Measurements from ENCODE around the gene ZNF674.
"Not testable (repeated sequence)": the region's sequence is repeated elsewhere in the genome, so short reads cannot be mapped to it uniquely, and the experiment has no call there.

ZNF674 gene

GRCh38 chrX:46567388-46567787, 22.2 kb upstream of the ZNF674 start:
- FAIRE-seq: no peak

DNA sequence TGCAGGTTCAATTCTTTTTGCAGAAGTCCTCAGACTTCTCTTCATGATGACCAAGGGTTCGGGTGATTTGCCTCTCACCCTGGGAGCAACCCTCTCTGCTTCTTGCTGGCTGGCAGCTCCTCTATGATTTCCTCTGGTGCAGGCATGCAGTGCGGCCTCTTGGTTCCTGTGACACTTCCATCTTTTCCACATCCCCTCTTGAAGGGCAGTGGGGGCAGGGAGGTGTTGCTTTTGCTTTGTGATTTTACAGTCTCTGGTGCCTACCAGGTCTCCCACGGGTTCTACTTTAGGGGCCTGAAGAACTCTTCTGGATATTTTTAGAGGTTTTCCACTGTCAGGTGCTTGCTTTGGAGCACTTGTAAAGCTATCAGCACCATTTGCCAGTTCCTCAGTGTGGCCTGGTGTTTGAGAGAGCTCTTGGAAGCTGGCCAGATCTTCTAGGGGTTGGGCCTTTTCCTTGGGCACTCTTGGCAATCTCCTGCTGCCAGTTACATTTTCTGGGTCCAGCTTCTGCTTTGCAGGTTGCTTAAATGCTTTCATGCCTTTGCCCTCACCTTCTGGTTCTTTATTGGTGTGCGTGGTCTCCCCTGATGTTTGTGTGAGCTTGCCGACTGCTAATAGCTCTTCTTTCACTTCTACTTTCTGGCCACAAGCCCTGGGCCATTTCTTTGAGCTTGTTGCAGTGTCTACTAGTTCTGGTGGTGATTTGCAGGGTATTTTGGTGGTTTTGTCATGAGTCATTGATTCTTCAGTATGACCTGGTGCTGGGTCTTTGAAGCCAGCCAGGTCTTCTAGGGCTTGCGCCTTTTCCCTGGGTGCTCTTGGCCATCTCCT, 16.8 kb upstream of the ZNF674 start:
- no peak for FAIRE-seq

DNA sequence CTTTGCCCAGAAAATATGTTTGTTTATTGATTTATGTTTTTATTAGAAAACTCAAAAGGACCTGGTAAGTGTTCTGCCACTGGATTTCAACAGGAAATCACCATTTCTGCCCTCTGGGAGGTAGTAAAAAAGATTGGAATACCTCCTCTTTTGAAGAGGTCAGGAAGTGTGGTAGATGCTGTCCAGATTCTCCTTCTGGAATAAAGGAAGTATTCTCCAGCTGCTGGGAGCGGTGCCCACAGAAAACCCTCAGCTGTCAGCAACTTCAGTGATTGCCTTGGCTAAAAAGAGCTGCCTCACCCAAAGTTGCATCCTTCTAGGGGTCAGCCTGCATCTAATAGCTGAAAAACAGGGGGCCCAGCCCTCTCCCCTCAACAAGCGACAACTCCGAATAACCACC, 13.8 kb upstream of the ZNF674 start:
- FAIRE-seq: no peak

DNA sequence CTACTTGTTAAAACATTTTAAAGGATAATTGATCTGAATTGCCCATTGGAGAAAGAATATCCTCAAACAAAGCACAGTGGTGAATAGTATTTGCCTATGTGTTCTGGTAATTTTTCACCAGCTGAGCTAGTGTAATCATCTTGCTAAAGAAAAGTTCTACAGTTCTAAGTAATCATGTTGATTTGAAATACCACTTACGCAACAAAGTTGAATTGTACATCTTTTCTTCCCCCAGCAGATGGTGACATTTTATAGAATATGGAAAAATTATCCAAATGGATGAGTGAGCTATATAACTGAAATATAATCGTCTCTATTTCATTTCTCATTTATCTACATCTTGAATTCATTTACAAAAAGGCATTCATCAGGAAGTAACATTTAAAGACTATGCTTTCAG, 9.7 kb upstream of the ZNF674 start:
- FAIRE-seq: peak; percentile 80

DNA sequence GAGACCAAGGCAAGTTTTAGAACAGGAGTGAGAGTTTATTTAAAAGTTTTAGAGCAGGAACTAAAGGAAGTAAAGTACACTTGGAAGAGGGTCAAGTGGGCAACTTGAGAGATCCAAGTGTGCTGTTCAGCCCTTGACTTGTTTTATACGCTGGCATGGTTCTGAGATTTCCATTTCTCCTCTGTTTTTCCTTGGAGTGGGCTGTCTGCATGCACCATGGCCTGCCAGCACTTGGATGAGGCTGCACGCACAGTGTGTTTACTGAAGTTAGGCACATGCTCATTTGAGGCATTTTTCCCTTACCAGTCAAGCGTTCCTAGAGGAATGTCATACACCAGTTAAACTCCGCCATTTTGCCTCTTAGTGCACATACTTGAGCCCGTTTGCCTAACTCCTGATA, 8.7 kb upstream of the ZNF674 start:
- no peak for FAIRE-seq

GRCh38 chrX:46551494-46552128, 6.4 kb upstream of the ZNF674 start:
- no peak for FAIRE-seq

GRCh38 chrX:46549914-46550313, 4.7 kb upstream of the ZNF674 start:
- no peak for FAIRE-seq

GRCh38 chrX:46547857-46548256, 2.6 kb upstream of the ZNF674 start:
- FAIRE-seq: no peak

- FAIRE-seq: not testable (repeated sequence)
These were observed 694 bp downstream of the ZNF674 start for GRCh38 chrX:46544527-46544926.

DNA sequence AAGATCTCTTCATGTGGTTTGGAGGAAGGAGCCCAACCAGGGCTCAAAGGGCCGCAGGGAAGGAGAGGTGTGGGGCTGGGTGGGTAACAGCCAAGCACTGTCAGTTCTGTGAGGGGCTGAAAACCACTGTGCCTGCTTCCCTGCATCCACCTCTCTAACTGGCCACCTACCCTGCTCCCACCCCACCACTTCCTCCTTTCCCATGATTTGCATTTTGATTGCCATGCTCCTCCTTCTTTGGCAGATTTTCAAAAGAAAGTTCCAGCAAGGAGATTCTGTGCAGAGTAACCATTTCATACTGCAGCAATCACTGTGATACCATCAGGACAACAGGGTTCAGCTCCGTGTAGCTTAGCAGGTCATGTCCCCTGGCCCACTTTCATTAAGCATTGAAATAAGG, 1.8 kb downstream of the ZNF674 start:
- no peak for FAIRE-seq

- FAIRE-seq: no peak
These were observed 13.8 kb downstream of the ZNF674 start for GRCh38 chrX:46531442-46531841.

- FAIRE-seq: not testable (repeated sequence)
These were observed 14.8 kb downstream of the ZNF674 start for GRCh38 chrX:46530404-46530908.

GRCh38 chrX:46529740-46530403, 15.3 kb downstream of the ZNF674 start:
- FAIRE-seq: not testable (repeated sequence)

DNA sequence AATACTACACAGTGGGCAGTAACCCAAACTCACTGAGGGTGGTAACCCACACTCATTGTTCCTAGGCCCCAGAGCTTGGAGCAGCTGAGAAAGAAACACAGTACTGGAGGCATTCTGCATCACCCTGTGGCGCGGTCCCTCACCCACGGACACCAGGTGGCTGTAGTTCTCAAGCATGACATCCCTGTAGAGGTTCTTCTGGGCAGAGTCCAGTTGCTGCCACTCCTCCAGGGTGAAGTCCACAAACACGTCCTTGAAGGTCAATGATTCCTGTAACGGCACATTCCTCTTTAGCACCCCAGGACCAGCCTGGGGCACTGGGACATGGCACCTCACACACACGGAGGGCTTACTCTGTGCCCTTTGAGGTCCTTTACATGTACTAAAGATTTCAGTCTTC, 16.6 kb downstream of the ZNF674 start:
- not testable (repeated sequence) for FAIRE-seq

DNA sequence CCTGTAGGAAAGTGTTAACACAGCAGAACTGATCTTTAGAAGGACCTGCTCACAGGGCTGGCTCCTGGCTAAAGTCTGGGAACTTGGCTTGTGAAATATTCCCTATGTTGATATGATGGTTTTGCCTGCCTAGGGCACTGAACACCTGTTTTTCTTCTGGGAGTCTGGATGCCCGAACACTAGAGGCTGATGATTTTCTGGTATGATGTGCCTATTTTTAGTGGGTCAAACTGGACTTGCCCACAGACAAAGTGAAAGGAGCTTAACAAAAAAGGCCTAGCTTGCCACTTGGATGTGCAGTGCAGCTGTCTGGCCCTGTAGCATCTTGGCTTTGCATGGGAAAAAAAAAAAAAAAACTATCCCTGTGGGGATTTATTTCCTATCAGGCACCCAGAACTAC, 39.1 kb downstream of the ZNF674 start:
- no peak for FAIRE-seq

DNA sequence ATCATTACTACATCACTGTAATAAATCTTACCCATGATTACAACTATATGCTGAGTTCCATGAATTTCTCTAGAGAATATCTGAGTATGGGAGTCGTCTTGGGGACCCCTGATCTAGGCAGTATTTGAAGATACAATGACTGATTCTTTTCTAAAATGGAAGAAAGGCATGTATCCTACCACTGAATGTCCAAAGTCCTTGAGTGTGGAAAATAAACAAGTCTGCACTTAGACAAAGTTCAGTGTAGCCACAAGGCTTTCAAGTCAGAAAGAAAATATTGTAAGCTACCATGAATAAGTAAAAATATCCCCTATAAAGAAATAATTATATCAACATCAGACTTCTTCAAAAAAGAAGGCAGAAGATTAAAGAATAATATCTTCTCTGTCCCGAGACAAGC, 42.4 kb downstream of the ZNF674 start:
- no peak for FAIRE-seq

- FAIRE-seq: no peak
These were observed 45.2 kb downstream of the ZNF674 start for GRCh38 chrX:46500054-46500453.

DNA sequence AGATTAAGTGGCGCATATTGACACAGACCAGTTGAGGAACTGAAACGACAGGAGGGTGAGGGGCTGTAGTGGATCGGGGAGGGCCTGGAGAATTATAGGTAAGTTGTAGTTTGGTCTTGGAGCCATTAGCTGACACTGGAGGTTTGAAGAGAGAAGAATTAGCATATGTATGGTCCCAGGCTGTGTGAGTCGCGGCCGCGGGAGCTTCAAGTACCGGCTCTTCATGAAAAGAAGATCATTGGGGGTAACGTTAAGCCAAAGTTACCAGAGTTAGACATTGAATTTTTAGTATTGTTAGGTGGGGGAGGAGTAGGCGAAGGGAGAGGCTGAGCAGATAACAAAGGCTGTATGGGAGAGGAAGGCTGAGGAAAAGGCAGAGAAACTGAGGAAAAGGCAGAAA, 56.5 kb downstream of the ZNF674 start:
- FAIRE-seq: no peak

DNA sequence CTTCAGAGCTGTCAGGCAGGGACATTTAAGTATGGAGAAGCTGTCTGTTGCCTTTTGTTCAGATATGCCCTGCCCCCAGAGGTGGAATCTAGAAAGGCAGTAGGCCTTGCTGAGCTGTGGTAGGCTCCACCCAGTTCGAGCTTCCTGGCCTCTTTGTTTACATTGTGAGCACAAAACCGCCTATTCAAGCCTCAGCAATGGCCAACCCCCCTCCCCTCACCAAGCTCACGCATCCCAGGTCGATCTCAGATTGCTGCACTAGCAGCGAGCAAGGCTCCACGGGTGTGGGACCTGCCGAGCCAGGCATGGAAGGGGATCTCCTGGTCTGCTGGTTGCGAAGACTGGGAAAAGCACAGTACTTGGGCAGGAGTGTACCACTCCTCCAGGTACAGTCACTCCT, 59.3 kb downstream of the ZNF674 start:
- FAIRE-seq: no peak

- not testable (repeated sequence) for FAIRE-seq
These were observed 66.6 kb downstream of the ZNF674 start for GRCh38 chrX:46478634-46479033.

DNA sequence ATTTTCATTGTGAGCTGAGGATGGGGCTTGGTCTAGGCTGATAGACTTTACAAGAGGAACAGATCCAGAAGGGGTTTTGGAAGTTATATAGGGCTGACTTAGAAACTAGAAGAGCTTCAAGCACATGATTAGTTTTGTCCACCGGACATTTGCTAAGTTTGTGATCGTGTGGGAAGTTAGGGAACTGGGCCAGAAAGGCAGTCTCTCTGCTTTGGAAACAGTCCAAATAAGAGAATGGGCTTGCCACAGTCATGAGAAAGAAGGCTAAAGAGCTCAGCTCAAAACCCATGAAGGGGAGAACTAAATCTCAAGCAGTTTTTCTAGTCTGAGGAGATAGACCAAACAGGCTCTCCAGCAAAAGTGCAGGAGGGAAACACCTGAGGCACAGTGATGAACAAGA, 67.8 kb downstream of the ZNF674 start:
- no peak for FAIRE-seq

DNA sequence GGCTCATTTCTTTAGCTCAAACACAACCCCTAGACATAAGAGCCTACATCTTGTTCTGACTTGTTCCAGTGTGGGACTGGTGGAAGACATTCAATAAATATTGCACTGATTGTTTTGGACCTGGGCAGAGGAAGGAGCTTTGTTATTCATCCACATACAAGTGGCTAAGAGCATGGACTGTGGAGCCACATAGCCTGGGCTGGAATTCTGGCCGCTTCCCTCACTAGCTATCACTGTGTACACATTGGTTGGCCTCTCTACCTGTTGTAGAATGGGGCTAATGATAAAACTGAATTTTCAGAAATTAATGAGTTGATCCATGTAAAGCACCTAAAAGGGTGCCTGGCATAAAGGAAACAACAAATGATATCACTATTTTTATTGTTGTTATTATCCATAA, 80.0 kb downstream of the ZNF674 start:
- no peak for FAIRE-seq

DNA sequence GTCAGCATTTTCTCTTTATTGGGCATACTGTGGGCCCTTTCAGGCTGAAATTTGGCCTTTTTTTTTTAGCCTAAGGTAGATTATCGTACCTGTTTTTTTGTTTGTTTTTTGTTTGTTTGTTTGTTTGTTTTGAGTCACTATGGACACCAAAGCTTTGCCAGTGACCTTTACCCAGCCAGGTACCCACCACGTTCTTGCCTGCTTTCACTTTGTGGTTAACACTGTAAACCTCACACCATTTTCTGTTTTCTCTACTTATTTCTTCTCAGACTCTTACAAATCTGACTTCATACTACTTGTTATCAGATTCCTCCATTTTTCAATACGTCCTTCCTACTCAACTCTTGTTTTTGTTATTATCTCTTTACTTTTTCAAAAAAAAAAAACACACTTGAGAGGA, 81.5 kb downstream of the ZNF674 start:
- FAIRE-seq: no peak
